ENCODE measurements around the gene MTMR4.

DNA sequence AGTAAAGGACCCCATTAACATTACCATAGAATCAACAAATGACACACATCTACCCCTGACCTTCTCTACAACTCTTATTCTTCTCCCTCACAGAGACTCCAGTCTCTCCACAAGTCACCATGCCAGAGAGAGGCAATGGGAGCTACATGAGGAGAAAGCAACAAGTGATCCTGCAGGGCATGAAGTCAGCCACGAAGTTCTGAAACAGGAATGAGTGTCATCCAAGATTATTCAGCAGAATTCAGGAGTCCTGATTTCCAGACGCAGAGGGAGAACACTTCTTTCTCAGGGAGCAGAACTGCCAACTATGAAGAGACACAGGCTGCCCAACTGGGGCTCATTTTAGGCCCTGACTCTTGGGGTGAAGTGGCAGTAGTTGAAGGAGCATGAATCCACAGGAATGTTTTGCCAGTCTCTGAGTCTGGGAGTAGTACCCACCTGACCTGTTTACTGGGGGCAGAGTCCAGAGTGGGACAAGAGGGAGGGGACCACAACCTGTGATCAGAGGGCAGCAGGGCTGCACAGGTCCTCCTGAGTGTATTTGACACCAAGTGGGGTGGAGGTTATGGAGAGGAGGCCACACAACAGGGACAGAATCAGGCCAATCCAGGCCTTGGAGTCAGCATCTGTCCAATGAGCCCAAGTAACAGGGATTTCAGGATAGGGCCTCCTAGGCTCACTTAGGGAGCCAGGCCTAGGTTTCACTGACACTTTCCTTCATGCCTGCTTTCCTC, 2.4 kb upstream of the MTMR4 start:
- TF ChIP-seq POLR2A (IDR thresholded peaks at IDR 0.05; ENCODE audit: low read depth, low read length) (no peak), POLR2AphosphoS5 (IDR thresholded peaks at IDR 0.05; ENCODE audit: low read depth, low read length) (no peak), TAF1 (IDR thresholded peaks at IDR 0.05; ENCODE audit: borderline replicate concordance, low read depth, low read length) (no peak)

Measured in GM12892 (cell line).